DMS79 (cell line): ENCODE measurements around the gene STAB1.

ENCODE experiments used
- DNase-seq: peaks from one replicate; lab custom pipeline; 2025; lab: John Stamatoyannopoulos, UW

STAB1 gene

DNA sequence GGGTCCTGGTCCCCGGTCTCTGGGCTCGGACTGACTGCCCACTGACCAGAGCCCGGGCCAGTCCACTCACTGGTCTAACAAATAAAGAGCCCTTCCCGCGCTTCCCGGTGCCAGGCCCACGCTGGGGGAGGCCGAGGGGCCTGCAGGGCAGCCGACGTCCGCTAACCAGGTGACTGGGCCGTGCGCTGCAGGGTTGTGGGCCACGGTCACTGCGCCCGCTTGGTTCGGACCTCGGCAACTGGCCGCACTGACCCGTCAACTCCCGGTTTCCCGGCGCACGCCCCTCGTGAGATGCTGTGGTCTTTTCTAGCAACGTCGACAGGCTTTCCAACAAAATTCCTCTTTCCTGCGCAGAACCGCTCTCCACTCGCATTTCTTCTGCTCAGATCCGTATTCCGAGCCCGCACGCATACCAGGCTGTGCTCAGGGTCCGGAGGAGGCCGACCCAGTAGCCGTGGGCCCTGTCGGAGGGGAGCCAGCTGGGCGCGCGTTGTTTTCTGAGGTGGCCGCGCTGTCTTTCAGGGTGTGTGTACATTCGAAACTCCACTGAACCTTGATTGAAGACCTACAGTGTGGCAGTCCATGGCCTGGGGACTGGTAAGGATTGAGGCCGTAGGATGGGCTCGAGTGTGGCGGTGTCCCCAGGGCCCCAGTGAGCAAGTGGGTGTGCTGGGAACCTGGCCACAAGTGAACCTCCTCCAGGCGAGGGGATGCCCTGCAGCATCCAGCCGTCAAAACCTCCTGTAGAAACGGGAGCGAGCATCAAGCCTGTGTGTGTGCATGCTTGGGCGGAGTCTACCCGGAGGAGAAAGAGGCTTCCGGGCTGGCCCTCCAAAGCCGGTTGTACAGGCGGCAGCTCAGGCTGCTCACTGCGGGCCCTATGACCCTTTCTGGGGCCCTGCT lies 39.4 kb downstream of the STAB1 start:
- DNase-seq: peak; percentile 43

DNA sequence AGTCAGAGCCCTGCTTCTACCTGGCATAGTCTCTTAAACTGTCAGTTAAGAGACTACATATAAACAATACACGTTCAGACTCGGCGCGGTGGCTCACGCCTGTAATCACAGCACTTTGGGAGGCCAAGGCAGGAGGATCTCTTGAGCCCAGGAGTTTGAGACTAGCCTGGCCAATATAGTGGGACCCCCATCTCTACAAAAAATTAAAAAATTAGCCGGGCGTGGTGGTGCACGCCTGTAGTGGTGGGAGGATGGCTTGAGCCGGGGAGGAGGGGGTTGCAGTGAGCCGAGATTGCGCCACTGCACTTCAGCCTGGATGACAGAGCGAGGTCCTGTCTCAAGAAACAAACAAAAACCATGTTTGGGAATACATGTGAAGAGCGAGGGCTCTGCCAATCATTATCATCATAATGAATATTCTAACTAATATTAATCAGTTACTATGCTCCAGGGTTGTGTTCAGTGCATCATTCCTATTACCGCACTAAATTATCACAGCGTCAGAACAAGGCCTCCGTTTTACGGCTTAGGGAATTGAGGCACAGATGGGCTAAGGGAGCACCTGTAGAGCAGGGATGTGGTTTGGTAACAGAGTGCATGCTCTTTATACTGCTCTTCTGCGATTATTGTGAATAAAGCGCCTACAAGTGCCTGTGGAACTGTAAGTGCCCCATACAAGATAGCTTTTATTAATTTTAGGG lies 40.4 kb downstream of the STAB1 start:
- DNase-seq: no peak

DNA sequence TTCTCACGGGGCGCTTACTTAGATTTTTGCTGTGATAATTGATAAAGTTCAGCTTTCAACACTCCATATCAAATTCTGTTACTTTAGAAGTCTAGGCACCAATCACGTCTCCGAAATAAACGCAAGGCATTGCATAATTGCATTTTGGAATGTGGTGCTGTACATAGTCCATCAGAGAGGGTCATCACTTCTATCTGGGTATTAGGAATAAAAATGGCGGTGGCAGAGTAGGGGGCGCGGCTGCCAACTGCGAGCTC lies 40.9 kb downstream of the STAB1 start:
- no peak for DNase-seq

DNA sequence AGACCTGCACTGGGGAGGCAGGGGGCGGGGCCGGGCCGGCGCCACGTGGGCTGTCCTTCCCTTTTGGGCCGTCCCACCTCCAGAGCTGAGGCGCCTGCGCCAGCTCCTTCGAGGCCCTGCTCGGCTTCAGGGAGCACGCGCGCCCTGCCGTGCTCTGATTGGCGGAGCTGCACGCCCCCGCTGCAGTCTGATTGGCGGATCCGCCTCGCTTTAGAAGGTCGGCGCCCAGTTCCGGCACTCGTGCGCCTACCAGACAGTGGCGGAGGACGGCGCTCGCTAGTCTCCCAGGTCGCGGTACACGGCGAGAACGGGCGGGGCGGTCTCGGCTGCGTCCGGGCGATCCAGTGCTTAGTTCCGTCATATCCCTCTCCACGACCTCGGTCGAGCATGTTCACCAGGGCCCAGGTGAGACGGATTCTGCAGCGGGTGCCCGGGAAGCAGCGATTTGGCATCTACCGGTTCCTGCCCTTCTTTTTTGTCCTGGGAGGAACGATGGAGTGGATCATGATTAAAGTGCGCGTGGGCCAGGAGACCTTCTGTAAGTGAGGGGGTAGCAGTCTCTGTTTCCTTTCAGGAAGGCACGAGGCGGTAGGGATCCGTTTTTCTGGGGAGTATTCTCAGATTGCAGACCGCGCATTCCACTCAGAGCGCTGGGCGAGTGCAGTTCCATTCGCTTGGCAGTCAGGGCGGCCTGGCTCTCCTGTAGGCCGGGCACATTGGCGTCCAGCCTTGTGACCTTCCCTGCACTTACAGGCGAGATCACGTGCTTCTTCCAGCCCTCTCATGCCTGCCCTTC lies 41.4 kb downstream of the STAB1 start, which contains the start of gene UQCC5:
Gene UQCC5 (plus strand): TSS at position 237 of the 796 bp plus-strand sequence. CDS start 151 bp downstream, at position 388.
- peak; percentile 75 for DNase-seq

- no peak for DNase-seq
These were observed 42.1 kb downstream of the STAB1 start for GRCh38 chr3:52537165-52537620.

DNA sequence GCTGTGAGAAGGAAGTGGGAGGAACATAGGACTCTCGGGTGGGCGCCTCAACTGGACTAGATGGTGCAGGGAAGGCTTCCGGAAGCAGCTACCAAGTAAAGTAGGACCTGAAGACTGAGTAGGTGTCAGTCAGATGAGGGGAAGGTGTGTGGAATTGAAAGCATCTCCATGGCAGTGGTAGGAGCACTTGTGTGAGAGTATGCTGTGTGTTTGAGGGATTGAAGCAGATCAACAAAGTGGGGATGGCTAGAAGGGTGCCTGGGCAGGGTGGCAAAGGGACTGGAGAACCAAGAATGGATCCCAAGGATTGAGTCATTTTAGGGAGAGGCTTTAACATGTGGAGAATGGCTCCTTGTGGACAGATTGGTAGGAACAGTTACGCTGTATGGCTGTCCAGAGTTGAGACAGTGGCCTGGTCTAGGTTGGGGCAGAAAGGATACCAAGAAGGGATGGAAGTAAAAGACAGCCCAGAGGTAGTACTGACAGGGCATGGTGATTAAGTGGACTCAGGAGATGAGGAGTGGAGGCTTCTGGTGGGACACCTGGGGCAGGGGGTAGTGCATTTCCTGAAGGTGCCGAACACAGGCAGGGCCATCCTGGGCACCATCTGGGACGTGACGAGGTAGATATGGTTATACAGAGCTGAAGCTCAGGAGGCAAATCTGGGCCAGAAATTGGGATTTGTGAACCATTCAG lies 42.7 kb downstream of the STAB1 start:
- no peak for DNase-seq

DNA sequence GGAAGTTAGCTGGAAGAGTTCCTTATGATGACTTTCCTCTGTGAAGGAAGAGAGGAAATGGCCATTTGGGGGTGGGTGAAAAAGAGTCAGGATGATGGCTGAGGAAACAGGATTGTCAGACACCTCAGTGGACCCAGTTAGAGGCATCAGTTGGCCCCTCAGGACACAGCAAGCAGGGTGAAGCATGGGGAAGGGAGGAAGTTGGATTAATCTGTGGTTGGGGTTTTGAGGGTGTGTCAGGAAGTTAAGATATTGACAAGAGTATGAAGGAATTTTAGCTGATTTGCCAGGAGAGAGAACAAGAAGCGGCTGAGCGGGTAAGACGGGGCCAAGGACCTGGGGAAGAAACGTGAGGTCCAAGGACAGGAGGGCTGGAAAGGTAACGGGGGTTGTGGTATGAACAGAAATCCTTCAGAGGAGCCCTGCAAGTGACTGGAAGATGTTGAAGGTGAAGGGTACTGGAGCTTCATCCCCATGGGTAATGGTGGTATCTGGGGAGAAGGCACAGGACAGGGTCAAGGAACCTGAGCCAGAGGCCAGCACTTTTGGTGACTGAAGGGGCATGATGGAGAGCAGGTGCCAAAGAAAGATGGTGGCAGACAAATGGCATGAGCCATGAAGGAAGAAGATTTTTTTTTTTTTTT lies 44.0 kb downstream of the STAB1 start:
- no peak for DNase-seq

GRCh38 chr3:52541050-52541449 lies 45.9 kb downstream of the STAB1 start:
- DNase-seq: no peak

DNA sequence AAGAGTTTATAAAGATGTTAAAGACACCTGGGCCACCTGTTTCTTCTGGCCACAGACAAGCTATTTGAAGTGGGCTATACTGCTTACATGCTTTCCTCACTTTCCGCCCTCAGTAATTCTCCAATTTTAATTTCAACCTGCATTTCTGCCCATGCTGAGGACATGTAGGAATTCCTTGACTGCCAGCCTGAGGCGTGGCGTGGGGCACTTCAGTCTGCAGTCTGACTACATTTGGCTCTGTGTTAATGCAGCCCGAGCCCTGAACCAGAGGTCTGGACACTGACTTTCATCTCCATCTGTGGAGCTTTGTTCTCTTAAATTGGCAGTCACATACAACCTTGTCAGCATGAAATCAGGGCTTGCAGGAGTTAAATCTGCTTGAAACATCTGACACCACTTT lies 49.8 kb downstream of the STAB1 start:
- no peak for DNase-seq

- no peak for DNase-seq
These were observed 51.2 kb downstream of the STAB1 start for GRCh38 chr3:52546111-52546901.

- DNase-seq: no peak
These were observed 52.0 kb downstream of the STAB1 start for GRCh38 chr3:52547143-52547542.

DNA sequence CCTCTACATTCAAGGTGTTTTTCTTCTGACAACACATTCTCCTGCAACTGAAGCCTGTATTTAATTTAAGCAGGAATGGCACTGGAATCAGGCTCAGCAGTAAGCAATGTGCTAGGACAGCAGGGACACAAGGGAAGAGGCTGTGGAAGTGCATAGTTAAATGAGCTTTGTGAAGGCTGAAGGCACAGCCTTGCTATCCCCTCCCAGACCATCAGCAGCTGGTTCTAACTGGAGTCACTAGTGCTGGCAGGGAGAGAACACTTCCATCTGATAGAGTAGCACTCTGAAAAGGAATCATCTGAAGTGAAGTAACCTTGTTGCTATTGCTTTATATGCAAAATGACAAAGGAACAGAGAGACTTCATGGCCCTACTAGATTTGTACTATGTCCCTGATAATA lies 56.0 kb downstream of the STAB1 start:
- DNase-seq: no peak

GRCh38 chr3:52552089-52552488 lies 57.0 kb downstream of the STAB1 start:
- DNase-seq: no peak

- DNase-seq: peak; percentile 31
These were observed 59.1 kb downstream of the STAB1 start for GRCh38 chr3:52554026-52554755.

DNA sequence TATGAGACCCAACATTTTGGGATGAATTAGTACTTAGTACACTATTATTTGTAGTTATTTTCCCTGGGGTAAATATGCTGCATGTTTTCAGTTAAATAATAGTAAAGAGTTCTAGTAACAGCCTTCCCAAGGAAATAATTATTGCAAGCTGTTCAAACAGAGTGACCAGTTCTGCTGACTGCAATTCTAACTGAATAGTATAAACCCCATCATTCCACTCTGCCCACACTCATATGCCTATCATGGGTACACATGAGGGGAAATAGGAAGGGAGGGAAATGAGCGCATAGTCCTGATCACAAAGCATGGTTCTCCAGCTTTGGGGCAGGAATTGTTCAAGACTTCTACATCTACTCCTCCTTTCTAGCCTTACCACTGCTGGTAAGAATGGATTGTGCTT lies 59.9 kb downstream of the STAB1 start:
- DNase-seq: no peak

DNA sequence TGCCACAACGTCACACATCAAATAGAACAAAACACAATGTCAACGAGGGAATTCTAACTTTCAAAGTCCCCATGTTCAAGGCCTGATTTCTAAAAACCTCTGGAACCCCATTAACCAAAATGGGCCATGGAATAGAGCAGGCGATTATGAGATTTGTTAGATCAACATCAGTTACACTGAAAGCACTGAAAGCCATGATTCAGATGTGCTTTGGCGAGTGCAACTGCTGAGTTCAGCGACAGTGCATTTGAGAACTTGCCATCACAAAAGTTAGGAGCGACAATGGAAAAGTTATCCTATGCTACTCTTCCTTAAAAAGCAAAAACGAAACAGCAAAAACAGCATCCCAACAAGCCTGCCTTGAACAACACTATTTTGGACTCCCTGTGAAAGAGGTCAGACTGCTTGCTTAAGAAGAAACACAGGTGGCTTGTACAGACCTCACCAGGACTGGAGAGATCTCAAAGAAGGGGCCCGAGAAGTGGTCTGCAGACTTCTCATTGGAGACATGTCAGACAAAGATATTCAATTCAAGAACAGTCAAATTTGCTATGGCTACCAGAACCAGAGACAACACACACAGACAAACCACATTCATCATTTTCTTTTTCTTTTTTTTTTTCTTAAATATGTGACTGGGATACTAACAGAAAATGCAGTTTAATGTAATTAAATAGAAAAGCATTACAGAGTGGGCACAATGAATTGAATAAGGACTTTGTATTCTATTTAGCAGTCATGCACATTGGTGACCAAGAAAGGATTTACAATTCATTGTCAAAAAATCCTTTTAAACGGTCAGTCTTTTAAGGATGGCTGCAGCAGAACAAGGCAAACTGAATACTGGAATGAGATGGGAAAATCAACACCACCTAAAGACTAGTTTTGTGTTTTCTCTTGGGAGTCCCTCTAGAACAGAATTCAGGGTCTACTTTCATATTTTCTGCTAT lies 62.1 kb downstream of the STAB1 start:
- no peak for DNase-seq

GRCh38 chr3:52558436-52558835 lies 63.3 kb downstream of the STAB1 start:
- no peak for DNase-seq

DNA sequence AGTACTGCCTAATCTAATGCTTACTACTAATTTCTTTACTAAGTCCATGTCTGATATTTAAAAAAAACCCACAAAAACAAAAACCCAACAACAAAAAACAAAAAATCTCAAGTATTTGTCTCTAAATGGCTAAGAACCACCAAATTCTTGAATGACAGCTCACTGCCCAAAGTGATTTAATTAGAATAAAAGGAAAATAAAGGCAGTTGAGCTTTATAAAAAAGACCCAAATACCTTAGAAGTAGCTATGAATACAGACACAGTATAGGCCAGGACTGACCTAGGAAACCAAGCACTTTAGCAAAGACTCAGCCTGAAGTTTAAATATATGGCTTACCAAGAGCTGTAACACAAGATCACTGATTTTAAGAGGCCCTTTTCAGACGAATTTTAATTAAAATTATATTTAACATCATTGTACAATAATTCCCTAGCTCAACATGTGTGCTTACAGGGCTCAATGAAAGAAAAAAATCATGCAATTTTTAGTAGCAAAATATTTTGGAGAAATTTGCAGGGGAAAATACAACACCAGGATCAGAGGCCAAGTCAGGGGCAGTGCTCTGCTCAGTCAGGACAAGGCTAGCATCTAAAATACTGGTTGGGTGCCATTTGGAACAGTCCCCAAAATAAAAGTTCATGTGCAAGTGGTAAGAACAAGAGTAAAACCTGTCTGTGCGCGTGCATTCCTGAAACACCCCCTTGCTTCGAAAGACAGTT lies 66.0 kb downstream of the STAB1 start:
- no peak for DNase-seq
